Parathyroid adenoma (tissue), 2 donors: ENCODE data around the gene RIN3.

ENCODE experiments used
- H2AFZ ChIP-seq: fragments of 300-600 bp; sonication (generic); one replicate; pipeline ENCODE4 v1.7.0; 2017; ENCODE audit warnings: antibody characterized with exemption, mild to moderate bottlenecking
- H3K27ac ChIP-seq: fragments of 300-600 bp; sonication (generic); one replicate; pipeline ENCODE4 v1.7.0; 2017
- H3K27me3 ChIP-seq: fragments of 300-600 bp; sonication (generic); one replicate; pipeline ENCODE4 v1.7.0; 2017; ENCODE audit warnings: low read length; ENCODE audit not compliant: control insufficient read depth, insufficient read depth
- H3K36me3 ChIP-seq: fragments of 300-600 bp; sonication (generic); one replicate; pipeline ENCODE4 v1.7.0; 2017; ENCODE audit warnings: low read length; ENCODE audit not compliant: control insufficient read depth, insufficient read depth
- H3K4me1 ChIP-seq: fragments of 300-600 bp; sonication (generic); one replicate; pipeline ENCODE4 v1.7.0; 2017; ENCODE audit warnings: control low read depth
- H3K4me2 ChIP-seq: fragments of 300-600 bp; sonication (generic); one replicate; pipeline ENCODE4 v1.7.0; 2017; ENCODE audit warnings: low read length
- H3K4me3 ChIP-seq: fragments of 300-600 bp; sonication (generic); one replicate; pipeline ENCODE4 v1.7.0; 2017; ENCODE audit warnings: low read depth, low read length
- H3K79me2 ChIP-seq: fragments of 300-600 bp; sonication (generic); one replicate; pipeline ENCODE4 v1.7.0; 2017; ENCODE audit warnings: control low read depth
- H3K9ac ChIP-seq: fragments of 300-600 bp; sonication (generic); one replicate; pipeline ENCODE4 v1.7.0; 2017; ENCODE audit warnings: mild to moderate bottlenecking
- H3K9me3 ChIP-seq: fragments of 300-600 bp; sonication (generic); one replicate; pipeline ENCODE4 v1.7.0; 2017; ENCODE audit warnings: low read length; ENCODE audit not compliant: control insufficient read depth
- TF ChIP-seq, protein P1 (sequence below): fragments of 300-600 bp; sonication (generic); IDR thresholded peaks from one replicate; pipeline ENCODE4 v1.7.0; 2017; ENCODE audit warnings: antibody characterized with exemption, mild to moderate bottlenecking
- donor health status: primary hyperparathyroidism.

The RIN3 gene

GRCh38 chr14:92657457-92658142 lies 144.0 kb downstream of the RIN3 start:
- Histone ChIP-seq H3K9me3 (no peaks in the 10 kb centered on the region), H3K9ac (no peak overlapping the region), H3K27me3 (no peaks in the 10 kb centered on the region), H3K4me2 (no peak overlapping the region), H3K4me3 (no peak overlapping the region), H2AFZ (no peak overlapping the region), H3K27ac (peak overlapping the region; percentile 21), H3K4me1 (peaks cover 17% of the 10 kb centered on the region), H3K36me3 (no peaks in the 10 kb centered on the region), H3K79me2 (no peaks in the 10 kb centered on the region)
- TF ChIP-seq, protein P1, sequence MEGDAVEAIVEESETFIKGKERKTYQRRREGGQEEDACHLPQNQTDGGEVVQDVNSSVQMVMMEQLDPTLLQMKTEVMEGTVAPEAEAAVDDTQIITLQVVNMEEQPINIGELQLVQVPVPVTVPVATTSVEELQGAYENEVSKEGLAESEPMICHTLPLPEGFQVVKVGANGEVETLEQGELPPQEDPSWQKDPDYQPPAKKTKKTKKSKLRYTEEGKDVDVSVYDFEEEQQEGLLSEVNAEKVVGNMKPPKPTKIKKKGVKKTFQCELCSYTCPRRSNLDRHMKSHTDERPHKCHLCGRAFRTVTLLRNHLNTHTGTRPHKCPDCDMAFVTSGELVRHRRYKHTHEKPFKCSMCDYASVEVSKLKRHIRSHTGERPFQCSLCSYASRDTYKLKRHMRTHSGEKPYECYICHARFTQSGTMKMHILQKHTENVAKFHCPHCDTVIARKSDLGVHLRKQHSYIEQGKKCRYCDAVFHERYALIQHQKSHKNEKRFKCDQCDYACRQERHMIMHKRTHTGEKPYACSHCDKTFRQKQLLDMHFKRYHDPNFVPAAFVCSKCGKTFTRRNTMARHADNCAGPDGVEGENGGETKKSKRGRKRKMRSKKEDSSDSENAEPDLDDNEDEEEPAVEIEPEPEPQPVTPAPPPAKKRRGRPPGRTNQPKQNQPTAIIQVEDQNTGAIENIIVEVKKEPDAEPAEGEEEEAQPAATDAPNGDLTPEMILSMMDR, result no peak

GRCh38 chr14:92658160-92658559 lies 144.6 kb downstream of the RIN3 start:
- peaks cover 17% of the 10 kb centered on the region for H3K4me1 ChIP-seq
- TF ChIP-seq, protein P1, result no peak
- H3K36me3 ChIP-seq, result no peaks in the 10 kb centered on the region

GRCh38 chr14:92658684-92659083 lies 145.1 kb downstream of the RIN3 start:
- Histone ChIP-seq H3K9me3 (no peaks in the 10 kb centered on the region), H3K27me3 (no peaks in the 10 kb centered on the region), H3K36me3 (no peaks in the 10 kb centered on the region), H3K4me3 (no peak overlapping the region), H3K79me2 (no peaks in the 10 kb centered on the region), H3K27ac (no peak overlapping the region), H3K9ac (no peak overlapping the region), H3K4me1 (peaks cover 17% of the 10 kb centered on the region), H2AFZ (no peak overlapping the region), H3K4me2 (no peak overlapping the region)
- TF ChIP-seq, protein P1, result no peak

More at GRCh38 chr14:92658160-92658559, 144.6 kb downstream of the RIN3 start:
- H3K9ac ChIP-seq, result no peak overlapping the region
- H3K4me3 ChIP-seq, result no peak overlapping the region
- peak overlapping the region; percentile 21 for H3K27ac ChIP-seq
- H2AFZ ChIP-seq, result no peak overlapping the region
- H3K79me2 ChIP-seq, result no peaks in the 10 kb centered on the region
- H3K9me3 ChIP-seq, result no peaks in the 10 kb centered on the region
- no peaks in the 10 kb centered on the region for H3K27me3 ChIP-seq
- H3K4me2 ChIP-seq, result no peak overlapping the region

DNA sequence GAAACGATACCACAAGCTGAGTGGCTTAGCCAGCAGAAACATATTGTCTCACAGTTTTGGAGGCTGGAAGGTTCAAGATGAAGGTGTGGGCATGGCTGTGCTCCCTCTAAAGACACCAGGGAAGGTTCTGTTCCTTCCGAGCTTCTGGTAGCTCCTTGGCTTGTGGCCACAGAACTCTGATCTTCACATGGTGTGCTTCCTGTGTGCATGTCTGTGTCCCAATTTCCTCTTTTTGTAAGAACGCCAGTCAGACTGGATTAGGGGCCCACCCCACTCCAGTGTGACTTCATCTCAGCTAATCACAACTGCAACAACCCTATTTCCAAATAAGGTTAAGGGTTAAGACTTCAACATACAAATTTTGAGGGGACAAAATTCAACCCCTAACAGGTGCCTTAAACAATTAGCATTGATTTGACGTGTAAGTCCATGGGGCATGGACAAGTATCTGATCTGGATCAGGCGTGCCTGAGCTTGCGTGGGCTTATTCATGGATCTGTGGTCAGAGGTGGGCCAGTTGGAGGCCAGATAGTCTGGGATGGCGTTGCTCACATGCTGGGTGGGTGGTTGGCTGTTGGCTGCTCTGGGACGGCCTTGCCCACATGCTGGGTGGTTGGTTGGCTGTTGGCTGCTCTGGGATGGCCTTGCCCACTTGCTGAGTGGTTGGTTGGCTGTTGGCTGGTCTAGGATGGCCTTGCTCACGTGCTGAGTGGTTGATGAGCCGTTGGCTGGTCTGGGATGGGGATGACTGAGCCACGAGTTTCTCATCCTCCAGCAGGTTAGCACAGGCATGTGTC lies 146.4 kb downstream of the RIN3 start:
- H3K27me3 ChIP-seq, result no peaks in the 10 kb centered on the region
- no peak overlapping the region for H3K9ac ChIP-seq
- no peak overlapping the region for H3K4me3 ChIP-seq
- TF ChIP-seq, protein P1, result no peak
- H2AFZ ChIP-seq, result no peak overlapping the region
- H3K4me2 ChIP-seq, result no peak overlapping the region
- no peaks in the 10 kb centered on the region for H3K79me2 ChIP-seq
- no peaks in the 10 kb centered on the region for H3K9me3 ChIP-seq
- no peaks in the 10 kb centered on the region for H3K36me3 ChIP-seq
- peaks cover 17% of the 10 kb centered on the region for H3K4me1 ChIP-seq
- H3K27ac ChIP-seq, result peak overlapping the region; percentile 43
